ENCODE results near the gene PHACTR1. TPM values are rescaled to one million over a fixed set of nuclear protein-coding genes. Genes with fewer than 3 reads are reported as not detected.

The PHACTR1 gene
- total RNA-seq, 1 donor from 2014 or later: 85.9 TPM

DNA sequence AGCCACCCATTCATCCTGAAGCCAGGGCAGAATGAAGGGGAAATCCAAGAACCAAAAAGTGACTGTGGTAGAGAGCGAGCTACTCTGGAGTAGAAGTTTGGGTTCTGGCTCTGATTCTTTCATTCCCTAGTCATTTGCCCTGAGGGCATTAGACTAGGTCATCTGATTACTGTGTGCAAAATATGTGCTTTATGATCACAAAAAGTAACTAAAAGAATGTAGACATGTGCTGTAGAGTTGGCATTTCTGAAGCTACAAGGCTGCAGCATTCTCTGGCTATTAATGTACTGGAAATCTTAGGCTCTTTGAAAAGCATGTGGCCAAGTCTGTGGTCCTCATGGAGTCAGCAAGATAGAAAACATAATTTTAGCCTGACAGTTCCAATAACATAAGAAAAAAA, 517.6 kb downstream of the PHACTR1 start:
- intact Hi-C loops (cut with micrococcal nuclease): no loop called here
- H3K27ac ChIP-seq (replicated peaks): peak overlapping the region; percentile 30

GRCh38 chr6:13235339-13235738, 518.8 kb downstream of the PHACTR1 start:
- Histone ChIP-seq H3K4me1 (peaks cover 45% of the 10 kb centered on the region), H3K27me3 (ENCODE audit: low read depth) (no peaks in the 10 kb centered on the region), H3K27ac (replicated peaks) (no peak overlapping the region), H3K4me3 (no peak overlapping the region), H3K36me3 (peaks cover 21% of the 10 kb centered on the region), H3K9me3 (replicated peaks) (no peaks in the 10 kb centered on the region)
- intact Hi-C loops (cut with micrococcal nuclease): no loop called here
- TF ChIP-seq CTCF (IDR thresholded peaks at IDR 0.05; ENCODE audit: borderline replicate concordance): no peak
- no peak for DNase-seq

More for the DNA sequence above, 517.6 kb downstream of the PHACTR1 start:
- Histone ChIP-seq H3K27me3 (ENCODE audit: low read depth) (no peaks in the 10 kb centered on the region), H3K9me3 (replicated peaks) (no peaks in the 10 kb centered on the region), H3K4me1 (peaks cover 36% of the 10 kb centered on the region), H3K36me3 (peaks cover 32% of the 10 kb centered on the region), H3K4me3 (no peak overlapping the region)
- TF ChIP-seq CTCF (IDR thresholded peaks at IDR 0.05; ENCODE audit: borderline replicate concordance): no peak
- DNase-seq: no peak

DNA sequence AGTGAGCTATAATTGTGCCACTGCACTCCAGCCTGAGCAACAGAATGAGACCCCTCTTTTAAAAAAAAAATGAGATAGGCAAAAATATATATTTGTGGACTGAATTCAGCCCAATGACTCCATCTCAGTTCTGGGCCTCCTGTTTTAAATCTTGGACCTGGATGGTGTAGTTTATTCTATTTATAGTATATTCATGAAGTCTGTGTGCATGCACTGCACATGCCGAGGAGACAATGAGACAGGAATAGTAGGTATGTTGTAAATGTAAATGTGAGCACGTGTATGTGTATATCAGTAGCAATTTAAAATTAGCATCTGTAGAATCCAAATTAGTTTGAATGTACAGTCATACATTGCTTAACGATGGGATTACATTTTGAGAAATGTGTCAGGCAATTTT, 520.8 kb downstream of the PHACTR1 start:
- no peaks in the 10 kb centered on the region for H3K27me3 ChIP-seq (ENCODE audit: low read depth)
- H3K4me1 ChIP-seq: peaks cover 44% of the 10 kb centered on the region
- H3K36me3 ChIP-seq: peaks cover 6% of the 10 kb centered on the region
- TF ChIP-seq CTCF (IDR thresholded peaks at IDR 0.05; ENCODE audit: borderline replicate concordance): no peak
- H3K27ac ChIP-seq (replicated peaks): peak overlapping the region; percentile 45
- no peaks in the 10 kb centered on the region for H3K9me3 ChIP-seq (replicated peaks)
- DNase-seq: no peak
- H3K4me3 ChIP-seq: no peak overlapping the region
- intact Hi-C loops (cut with micrococcal nuclease): no loop called here

DNA sequence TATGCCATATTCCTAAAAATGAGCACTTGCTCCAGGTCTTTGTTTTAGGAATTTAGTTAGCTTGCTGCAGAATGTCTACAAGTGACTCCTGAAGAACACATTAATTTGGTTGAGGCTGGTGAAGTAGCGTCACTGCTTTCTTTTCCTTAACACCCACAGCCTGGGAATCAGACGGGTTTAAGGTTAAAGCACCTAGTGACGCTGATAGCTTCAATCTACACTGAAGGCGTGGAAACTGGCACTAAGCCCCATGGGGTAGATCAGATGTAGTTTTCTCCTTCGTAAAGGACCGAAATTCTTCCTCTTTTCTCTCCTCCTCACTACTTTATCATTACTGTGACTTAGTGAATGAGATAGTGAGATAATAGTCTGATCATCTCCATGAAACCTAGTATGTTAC, 521.5 kb downstream of the PHACTR1 start:
- DNase-seq: no peak
- peaks cover 37% of the 10 kb centered on the region for H3K4me1 ChIP-seq
- peak overlapping the region; percentile 45 for H3K27ac ChIP-seq (replicated peaks)

GRCh38 chr6:13238640-13239216, 522.2 kb downstream of the PHACTR1 start:
- Histone ChIP-seq H3K27ac (replicated peaks) (peak overlapping the region; percentile 45), H3K4me1 (peaks cover 30% of the 10 kb centered on the region), H3K36me3 (no peaks in the 10 kb centered on the region), H3K4me3 (no peak overlapping the region), H3K9me3 (replicated peaks) (peaks cover 2% of the 10 kb centered on the region), H3K27me3 (ENCODE audit: low read depth) (no peaks in the 10 kb centered on the region)
- intact Hi-C loops (cut with micrococcal nuclease): no loop called here
- DNase-seq: no peak
- TF ChIP-seq CTCF (IDR thresholded peaks at IDR 0.05; ENCODE audit: borderline replicate concordance): no peak

More for the DNA sequence above, 521.5 kb downstream of the PHACTR1 start:
- no peaks in the 10 kb centered on the region for H3K27me3 ChIP-seq (ENCODE audit: low read depth)
- peaks cover under 1% of the 10 kb centered on the region for H3K36me3 ChIP-seq
- H3K4me3 ChIP-seq: no peak overlapping the region
- no peak for TF ChIP-seq CTCF (IDR thresholded peaks at IDR 0.05; ENCODE audit: borderline replicate concordance)
- H3K9me3 ChIP-seq (replicated peaks): no peaks in the 10 kb centered on the region
- intact Hi-C loops (cut with micrococcal nuclease): no loop called here

All from left ventricle myocardium inferior (tissue), 1 donor.